Right lobe of liver (tissue), 6 donors: Measurements from ENCODE around the gene GJE1. TPM values are rescaled to one million over a fixed set of nuclear protein-coding genes. Genes with fewer than 3 reads are reported as not detected.
A peak's percentile ranks its signal among the peaks of the same experiment; 100 is the strongest.
"Not testable (repeated sequence)": the region's sequence is repeated elsewhere in the genome, so short reads cannot be mapped to it uniquely, and the experiment has no call there.

Experiments
- ATAC-seq, 4 donors: fragments of 200-7000 bp; cut with Tn5 transposase; one replicate each; pipeline ENCODE4 v1.9.1; 2020; ENCODE audit warnings: mild to moderate bottlenecking in 4 of 4, moderate library complexity in 4 of 4
- DNase-seq, 3 donors: peaks; one replicate each; pipeline ENCODE4 v3.0.0-alpha.2; 2020
- H3K27ac ChIP-seq, 3 donors: fragments of 200-600 bp; one replicate each; pipeline ENCODE4 v1.8.0; 2022
- H3K27me3 ChIP-seq, 2 donors: fragments of 200-600 bp; one replicate each; pipeline ENCODE4 v1.8.0; 2022
- H3K36me3 ChIP-seq, 4 donors: fragments of 200-600 bp; sonication (generic) in 1 of 4; one replicate each; pipeline versions ENCODE4 v1.5.1 to v1.8.0; 2017 to 2022; ENCODE audit warnings: control low read depth in 1 of 4
- H3K4me1 ChIP-seq, 4 donors: fragments of 200-600 bp; sonication (generic) in 1 of 4; one replicate each; pipeline versions ENCODE4 v1.5.1 to v1.8.0; 2017 to 2022; ENCODE audit warnings: control low read depth in 1 of 4
- H3K4me3 ChIP-seq, 3 donors: fragments of 200-600 bp; one replicate each; pipeline ENCODE4 v1.8.0; 2022
- H3K9me3 ChIP-seq, 4 donors: fragments of 200-600 bp; sonication (generic) in 1 of 4; one replicate each; pipeline versions ENCODE4 v1.5.1 to v1.8.0; 2017 to 2022; ENCODE audit warnings: control low read depth in 1 of 4
- POLR2A ChIP-seq: fragments of 450-650 bp; IDR thresholded peaks from one replicate; pipeline ENCODE4 v1.6.1; 2017; ENCODE audit warnings: antibody characterized with exemption, mild to moderate bottlenecking
- WGBS: methylation state at CpG from one replicate; pipeline ENCODE4 v1.1.6; 2018; ENCODE audit warnings: low coverage, low lambda C conversion rate; ENCODE audit not compliant: insufficient coverage; ENCODE audit errors: missing lambda C conversion rate; 5-methylcytosine and 5-hydroxymethylcytosine counted together
- intact Hi-C, 2 donors: fragments of 100-400 bp; cut with DNase I; formaldehyde crosslinking; loops; one replicate each; pipeline versions ENCODE4 v1.11.2 to v1.14.1; 2022
- total RNA-seq, 6 experiments: library from RNA; depleted of rRNA in 2 of 6; stranded (reverse); fragments of >200 nt in 2 of 6; fragmentation: NEBNext Ultra II Directional in 3 of 6; extraction: Animal tissue kit (Norgen Biotek cat#: 25700) in 3 of 6; gene quantifications; one replicate each; pipeline versions ENCODE4 v1.1.0 to v1.2.4, GENCODE V29; 2016 to 2023
- TF ChIP-seq, protein P1 (sequence below), 4 donors: fragments of 200-600 bp in 3 of 4; fragments of 450-650 bp in 1 of 4; IDR thresholded peaks; one replicate each; pipeline versions ENCODE4 v1.5.1 to v1.8.0; 2016 to 2022; ENCODE audit warnings: antibody characterized with exemption in 4 of 4, mild to moderate bottlenecking in 2 of 4
- donor health status: DM: no; HTN: yes; CAD: no.
- donor health status: DM: no; HTN: no; CAD: no.
- donor health status: DM: no; HTN: no; CAD: no.
- donor health status: DM: no; HTN: yes; CAD: no.
- donor health status: DM: no; HTN: yes; CAD: no.

The GJE1 gene
- total RNA-seq, 6 experiments from 2014 or later, result not detected

DNA sequence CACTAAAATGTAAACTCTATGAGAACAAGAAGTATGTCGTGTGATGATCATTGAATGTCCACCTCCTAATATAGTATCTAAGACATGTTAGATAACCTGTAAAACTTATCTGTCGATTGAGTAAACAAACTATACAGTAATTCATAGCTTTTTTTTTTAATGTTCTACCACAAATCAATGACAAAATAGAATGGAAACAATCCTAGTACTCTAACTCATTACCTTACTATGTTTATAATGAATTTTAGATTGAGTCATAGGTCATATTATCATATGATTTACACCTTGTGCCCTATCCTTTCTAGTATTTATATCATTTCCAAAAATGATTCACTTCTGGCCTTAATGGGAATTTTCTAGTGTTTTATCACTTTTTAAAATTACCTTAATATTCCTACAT, 20.5 kb downstream of the GJE1 start:
- Histone ChIP-seq H3K27me3 (no peaks in the 10 kb centered on the region), H3K27ac (no peak overlapping the region), H3K4me3 (no peak overlapping the region), H3K4me1 (peaks cover 0 to 4% (median 0%) of the 10 kb centered on the region in 4 donors), H3K36me3 (no peaks in the 10 kb centered on the region), H3K9me3 (no peaks in the 10 kb centered on the region)
- 69% methylated on average over 2 of the region's 2 CpGs for WGBS
- ATAC-seq (no peak), DNase-seq (no peak)
- TF ChIP-seq, protein P1, sequence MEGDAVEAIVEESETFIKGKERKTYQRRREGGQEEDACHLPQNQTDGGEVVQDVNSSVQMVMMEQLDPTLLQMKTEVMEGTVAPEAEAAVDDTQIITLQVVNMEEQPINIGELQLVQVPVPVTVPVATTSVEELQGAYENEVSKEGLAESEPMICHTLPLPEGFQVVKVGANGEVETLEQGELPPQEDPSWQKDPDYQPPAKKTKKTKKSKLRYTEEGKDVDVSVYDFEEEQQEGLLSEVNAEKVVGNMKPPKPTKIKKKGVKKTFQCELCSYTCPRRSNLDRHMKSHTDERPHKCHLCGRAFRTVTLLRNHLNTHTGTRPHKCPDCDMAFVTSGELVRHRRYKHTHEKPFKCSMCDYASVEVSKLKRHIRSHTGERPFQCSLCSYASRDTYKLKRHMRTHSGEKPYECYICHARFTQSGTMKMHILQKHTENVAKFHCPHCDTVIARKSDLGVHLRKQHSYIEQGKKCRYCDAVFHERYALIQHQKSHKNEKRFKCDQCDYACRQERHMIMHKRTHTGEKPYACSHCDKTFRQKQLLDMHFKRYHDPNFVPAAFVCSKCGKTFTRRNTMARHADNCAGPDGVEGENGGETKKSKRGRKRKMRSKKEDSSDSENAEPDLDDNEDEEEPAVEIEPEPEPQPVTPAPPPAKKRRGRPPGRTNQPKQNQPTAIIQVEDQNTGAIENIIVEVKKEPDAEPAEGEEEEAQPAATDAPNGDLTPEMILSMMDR (IDR thresholded peaks at IDR 0.05), result no peak
- TF ChIP-seq POLR2A, result no peak
- intact Hi-C loops, result no loop called here

DNA sequence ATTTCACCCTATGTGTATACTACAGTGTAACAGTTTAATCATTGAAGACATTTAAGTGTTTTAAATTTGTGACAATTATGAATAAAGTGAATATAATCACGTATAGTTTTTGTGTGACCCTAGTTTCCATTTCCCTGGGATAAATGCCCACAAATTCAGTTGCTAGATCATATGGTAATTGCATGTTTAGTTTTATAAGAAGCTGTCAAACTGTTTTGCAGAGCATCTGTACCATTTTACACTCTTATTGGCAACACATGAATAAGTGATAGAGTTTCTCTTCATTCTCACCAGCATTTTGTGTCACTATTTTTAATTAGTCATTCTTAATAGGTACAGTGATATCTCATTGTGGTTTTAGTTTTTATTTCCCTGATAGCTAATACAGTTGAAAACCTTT, 21.6 kb downstream of the GJE1 start:
- ATAC-seq (no peak), DNase-seq (no peak)
- intact Hi-C loops, result no loop called here
- Histone ChIP-seq H3K36me3 (no peaks in the 10 kb centered on the region), H3K27ac (no peak overlapping the region), H3K9me3 (no peaks in the 10 kb centered on the region), H3K4me3 (no peak overlapping the region), H3K4me1 (no peaks in the 10 kb centered on the region), H3K27me3 (no peaks in the 10 kb centered on the region)
- WGBS, result 71% methylated on average over 1 of the region's 1 CpG
- TF ChIP-seq, protein P1 (IDR thresholded peaks at IDR 0.05), result no peak
- no peak for TF ChIP-seq POLR2A

DNA sequence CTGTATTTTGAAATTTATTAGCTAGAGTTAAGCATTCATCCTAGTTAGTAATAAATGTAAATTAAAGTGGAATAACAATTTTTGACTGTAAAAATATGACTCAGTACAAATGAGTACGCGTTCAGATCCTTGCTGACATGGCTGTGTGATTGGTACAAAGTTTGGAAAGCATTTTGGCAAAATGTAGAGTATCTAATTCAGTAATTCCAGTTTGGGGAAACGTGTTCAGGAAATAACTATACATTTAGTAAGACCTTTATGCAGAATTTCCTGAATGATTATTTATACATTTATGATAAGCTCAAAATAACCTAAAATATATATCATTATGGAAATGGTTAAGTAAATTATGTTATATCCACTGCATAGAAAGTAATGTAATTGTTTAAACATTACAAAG, 22.4 kb downstream of the GJE1 start:
- intact Hi-C loops, result no loop called here
- H3K4me1 ChIP-seq, result no peaks in the 10 kb centered on the region
- no peak for DNase-seq
- TF ChIP-seq, protein P1 (IDR thresholded peaks at IDR 0.05), result no peak
- TF ChIP-seq POLR2A, result no peak
- H3K27me3 ChIP-seq, result no peaks in the 10 kb centered on the region
- H3K9me3 ChIP-seq, result no peaks in the 10 kb centered on the region
- no peak overlapping the region for H3K4me3 ChIP-seq
- WGBS, result 78% methylated on average over 3 of the region's 3 CpGs
- H3K27ac ChIP-seq, result no peak overlapping the region
- H3K36me3 ChIP-seq, result no peaks in the 10 kb centered on the region
- no peak for ATAC-seq

DNA sequence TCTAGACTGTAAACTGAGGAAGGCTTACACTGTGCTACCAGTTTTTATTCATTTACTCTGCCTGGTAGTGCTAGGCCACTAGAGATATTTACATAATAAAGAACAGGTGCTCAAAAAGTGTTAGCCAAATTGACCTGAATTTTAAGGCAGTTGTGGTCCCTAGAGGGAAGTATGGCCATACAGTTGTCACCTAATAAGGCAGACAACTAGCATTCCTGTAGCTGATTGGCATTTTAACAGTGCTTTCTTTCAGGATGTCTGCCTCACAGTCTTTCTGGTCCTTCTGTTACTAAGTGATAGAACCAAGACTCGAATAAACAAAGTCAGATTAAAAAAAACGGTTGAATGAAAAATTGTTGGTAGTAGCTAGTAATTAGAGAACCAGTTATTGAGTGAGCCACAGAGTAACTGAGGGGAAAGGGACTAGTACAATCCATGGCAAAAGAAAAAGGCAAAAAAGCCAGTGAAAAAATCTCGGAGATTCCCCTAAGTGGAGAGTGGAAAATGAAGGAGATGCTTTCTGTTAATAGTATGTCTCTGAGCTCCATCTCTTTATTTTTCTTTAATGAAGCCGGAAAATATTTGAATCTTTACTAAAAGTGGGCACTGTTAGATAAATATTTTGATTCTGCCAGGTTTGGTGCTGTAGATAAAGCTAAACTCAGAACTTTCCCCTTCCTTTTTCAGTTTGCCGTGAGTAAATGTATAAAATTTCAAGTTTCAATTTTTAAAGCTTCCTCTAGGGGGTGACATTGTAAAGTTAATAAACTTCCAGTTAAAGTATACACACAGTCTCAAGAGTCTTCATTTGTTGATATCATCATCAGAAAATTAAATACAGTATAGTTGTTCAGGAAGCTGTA, 23.4 kb downstream of the GJE1 start:
- DNase-seq (no peak), ATAC-seq (peak; percentile 60 to 87 (median 70))
- H3K4me1 ChIP-seq, result no peaks in the 10 kb centered on the region
- H3K36me3 ChIP-seq, result no peaks in the 10 kb centered on the region
- WGBS, result 16% methylated on average over 5 of the region's 5 CpGs
- H3K27me3 ChIP-seq, result no peaks in the 10 kb centered on the region
- intact Hi-C loops, result no loop called here
- no peak for TF ChIP-seq POLR2A
- TF ChIP-seq, protein P1 (IDR thresholded peaks at IDR 0.05), result peak; percentile 43 to 60 (median 49)
- no peak overlapping the region for H3K4me3 ChIP-seq
- H3K27ac ChIP-seq, result no peak overlapping the region
- H3K9me3 ChIP-seq, result no peaks in the 10 kb centered on the region

DNA sequence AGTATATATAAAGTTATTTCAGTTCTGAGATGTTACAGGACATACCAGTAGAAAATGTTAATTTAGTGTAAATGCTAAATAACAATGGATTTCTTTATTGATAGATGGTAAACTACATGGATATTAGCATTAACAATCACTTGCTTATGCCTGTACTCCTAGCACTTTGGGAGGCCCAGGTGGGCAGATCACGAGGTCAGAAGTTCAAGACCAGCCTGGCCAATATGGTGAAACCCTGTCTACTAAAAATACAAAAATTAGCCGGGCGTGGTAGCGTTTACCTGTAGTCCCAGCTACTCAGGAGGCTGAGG, 24.0 kb downstream of the GJE1 start:
- ATAC-seq, H3K9me3 ChIP-seq, DNase-seq, H3K27ac ChIP-seq, H3K4me3 ChIP-seq, intact Hi-C loops, H3K36me3 ChIP-seq, H3K4me1 ChIP-seq, H3K27me3 ChIP-seq: not testable (repeated sequence)
- 17% methylated on average over 1 of the region's 4 CpGs for WGBS
